Measurements from ENCODE around the gene ZFP57.

DNA sequence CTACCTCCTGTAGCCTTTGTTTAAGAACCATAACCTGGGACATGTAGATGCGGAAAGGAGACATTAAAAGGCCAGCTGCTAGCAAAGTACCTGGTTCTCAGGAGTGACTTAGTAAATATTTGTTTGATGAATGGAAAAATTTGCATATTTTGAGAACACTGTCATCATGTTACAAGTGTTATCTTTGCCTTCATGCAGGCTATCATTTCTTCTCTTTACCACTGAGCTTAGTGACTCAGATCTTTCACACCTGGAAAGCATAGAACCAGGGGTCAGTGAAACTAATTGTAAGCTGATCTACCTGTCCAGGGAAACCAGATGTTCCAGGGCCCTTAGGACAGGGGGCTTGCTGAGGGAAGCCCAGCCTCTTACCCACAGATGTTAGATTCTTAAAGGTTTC, 5.4 kb downstream of the ZFP57 start:
- TF ChIP-seq, protein P1, sequence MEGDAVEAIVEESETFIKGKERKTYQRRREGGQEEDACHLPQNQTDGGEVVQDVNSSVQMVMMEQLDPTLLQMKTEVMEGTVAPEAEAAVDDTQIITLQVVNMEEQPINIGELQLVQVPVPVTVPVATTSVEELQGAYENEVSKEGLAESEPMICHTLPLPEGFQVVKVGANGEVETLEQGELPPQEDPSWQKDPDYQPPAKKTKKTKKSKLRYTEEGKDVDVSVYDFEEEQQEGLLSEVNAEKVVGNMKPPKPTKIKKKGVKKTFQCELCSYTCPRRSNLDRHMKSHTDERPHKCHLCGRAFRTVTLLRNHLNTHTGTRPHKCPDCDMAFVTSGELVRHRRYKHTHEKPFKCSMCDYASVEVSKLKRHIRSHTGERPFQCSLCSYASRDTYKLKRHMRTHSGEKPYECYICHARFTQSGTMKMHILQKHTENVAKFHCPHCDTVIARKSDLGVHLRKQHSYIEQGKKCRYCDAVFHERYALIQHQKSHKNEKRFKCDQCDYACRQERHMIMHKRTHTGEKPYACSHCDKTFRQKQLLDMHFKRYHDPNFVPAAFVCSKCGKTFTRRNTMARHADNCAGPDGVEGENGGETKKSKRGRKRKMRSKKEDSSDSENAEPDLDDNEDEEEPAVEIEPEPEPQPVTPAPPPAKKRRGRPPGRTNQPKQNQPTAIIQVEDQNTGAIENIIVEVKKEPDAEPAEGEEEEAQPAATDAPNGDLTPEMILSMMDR (IDR thresholded peaks at IDR 0.05): no peak
- TF ChIP-seq ZFX (IDR thresholded peaks at IDR 0.05; ENCODE audit: borderline replicate concordance): no peak
